ENCODE measurements around the gene TCF23. TPM values are rescaled to one million over a fixed set of nuclear protein-coding genes. Genes with fewer than 3 reads are reported as not detected.

TCF23 gene
- total RNA-seq, 1 experiment from 2014 or later: 0.03 TPM

DNA sequence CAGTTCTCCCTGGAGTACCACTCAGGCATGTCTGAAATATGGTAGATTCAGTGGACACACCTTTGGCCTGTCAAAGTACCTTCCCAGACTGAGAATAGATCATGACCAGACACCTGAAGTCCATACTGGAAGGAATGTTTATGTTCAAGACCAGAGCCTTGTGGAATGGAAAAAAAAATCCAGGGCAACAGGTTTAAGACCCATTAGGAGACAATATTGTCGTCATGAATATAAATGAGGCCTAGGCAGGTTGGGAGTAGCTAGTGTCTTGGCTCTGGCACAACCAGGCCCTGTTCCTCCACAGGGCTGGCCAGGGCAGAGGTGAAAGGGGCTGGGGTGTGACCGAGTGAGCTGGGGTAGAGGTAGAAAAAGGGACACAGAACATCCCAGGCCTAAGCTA is 49.8 kb downstream of the TCF23 start:
- BruUV-seq (replicated peaks): no TSS peak
- DNase-seq (ENCODE audit: low read depth, low spot score) (no peak), ATAC-seq (no peak)
- Histone ChIP-seq H3K9me3 (ENCODE audit: control insufficient read depth, insufficient read depth, low read depth, low read length) (no peaks in the 10 kb centered on the region), H3K27ac (ENCODE audit: low read length) (no peak overlapping the region), H3K4me3 (ENCODE audit: low read depth in 2 of 2, low read length in 2 of 2) (no peak overlapping the region), H3K27me3 (ENCODE audit: control insufficient read depth, insufficient read depth, low read length) (no peaks in the 10 kb centered on the region), H3K36me3 (ENCODE audit: control insufficient read depth, insufficient read depth, low read length) (no peaks in the 10 kb centered on the region; the same call in 1 of the 2 replicates), H3K4me1 (ENCODE audit: control insufficient read depth, insufficient read depth, low read length) (no peaks in the 10 kb centered on the region)
- TF ChIP-seq, protein P1, sequence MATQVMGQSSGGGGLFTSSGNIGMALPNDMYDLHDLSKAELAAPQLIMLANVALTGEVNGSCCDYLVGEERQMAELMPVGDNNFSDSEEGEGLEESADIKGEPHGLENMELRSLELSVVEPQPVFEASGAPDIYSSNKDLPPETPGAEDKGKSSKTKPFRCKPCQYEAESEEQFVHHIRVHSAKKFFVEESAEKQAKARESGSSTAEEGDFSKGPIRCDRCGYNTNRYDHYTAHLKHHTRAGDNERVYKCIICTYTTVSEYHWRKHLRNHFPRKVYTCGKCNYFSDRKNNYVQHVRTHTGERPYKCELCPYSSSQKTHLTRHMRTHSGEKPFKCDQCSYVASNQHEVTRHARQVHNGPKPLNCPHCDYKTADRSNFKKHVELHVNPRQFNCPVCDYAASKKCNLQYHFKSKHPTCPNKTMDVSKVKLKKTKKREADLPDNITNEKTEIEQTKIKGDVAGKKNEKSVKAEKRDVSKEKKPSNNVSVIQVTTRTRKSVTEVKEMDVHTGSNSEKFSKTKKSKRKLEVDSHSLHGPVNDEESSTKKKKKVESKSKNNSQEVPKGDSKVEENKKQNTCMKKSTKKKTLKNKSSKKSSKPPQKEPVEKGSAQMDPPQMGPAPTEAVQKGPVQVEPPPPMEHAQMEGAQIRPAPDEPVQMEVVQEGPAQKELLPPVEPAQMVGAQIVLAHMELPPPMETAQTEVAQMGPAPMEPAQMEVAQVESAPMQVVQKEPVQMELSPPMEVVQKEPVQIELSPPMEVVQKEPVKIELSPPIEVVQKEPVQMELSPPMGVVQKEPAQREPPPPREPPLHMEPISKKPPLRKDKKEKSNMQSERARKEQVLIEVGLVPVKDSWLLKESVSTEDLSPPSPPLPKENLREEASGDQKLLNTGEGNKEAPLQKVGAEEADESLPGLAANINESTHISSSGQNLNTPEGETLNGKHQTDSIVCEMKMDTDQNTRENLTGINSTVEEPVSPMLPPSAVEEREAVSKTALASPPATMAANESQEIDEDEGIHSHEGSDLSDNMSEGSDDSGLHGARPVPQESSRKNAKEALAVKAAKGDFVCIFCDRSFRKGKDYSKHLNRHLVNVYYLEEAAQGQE (IDR thresholded peaks at IDR 0.05; ENCODE audit: insufficient read depth in 1 of 2, low read depth in 2 of 2, low read length in 1 of 2): no peak
- no peak for TF ChIP-seq POLR2AphosphoS5 (IDR thresholded peaks at IDR 0.05; ENCODE audit: low read depth, low read length)
- in situ Hi-C loops (cut with HindIII; ENCODE audit: low pct_unique_long_range_greater_than_20kb, low sequenced_read_pairs) (no loop called here), intact Hi-C loops (cut with micrococcal nuclease; ENCODE audit: unreplicated experiment) (no loop called here)
- CTCF ChIA-PET: interaction anchor here (0.7 kb wide), 1 partner anchor 112 kb away, joined by 3 read pairs; the partner anchor contains the start of gene KHK
- POLR2A ChIA-PET: no interaction called here

GRCh38 chr2:27199241-27199640 is 50.4 kb downstream of the TCF23 start:
- H3K4me1 ChIP-seq (ENCODE audit: control insufficient read depth, insufficient read depth, low read length): no peaks in the 10 kb centered on the region
- in situ Hi-C loops (cut with HindIII; ENCODE audit: low pct_unique_long_range_greater_than_20kb, low sequenced_read_pairs) (no loop called here), intact Hi-C loops (cut with micrococcal nuclease; ENCODE audit: unreplicated experiment) (no loop called here)
- no peak overlapping the region for H3K4me3 ChIP-seq (ENCODE audit: low read depth in 2 of 2, low read length in 2 of 2)
- H3K27ac ChIP-seq (ENCODE audit: low read length): no peak overlapping the region
- BruUV-seq (replicated peaks): no TSS peak
- no peaks in the 10 kb centered on the region; the same call in 1 of the 2 replicates for H3K36me3 ChIP-seq (ENCODE audit: control insufficient read depth, insufficient read depth, low read length)
- DNase-seq (ENCODE audit: low read depth, low spot score) (no peak), ATAC-seq (no peak)
- ChIA-PET CTCF (interaction anchor here (0.6 to 0.7 kb wide), 2 partner anchors 66 to 112 kb away, joined by 3 read pairs; partner anchors contain the start of gene KHK), POLR2A (no interaction called here)
- TF ChIP-seq, protein P1 (IDR thresholded peaks at IDR 0.05; ENCODE audit: insufficient read depth in 1 of 2, low read depth in 2 of 2, low read length in 1 of 2): no peak
- TF ChIP-seq POLR2AphosphoS5 (IDR thresholded peaks at IDR 0.05; ENCODE audit: low read depth, low read length): no peak
- no peak for TF ChIP-seq TCF7L2 (IDR thresholded peaks at IDR 0.05; ENCODE audit: low read depth, low read length)
- TF ChIP-seq, protein P2, sequence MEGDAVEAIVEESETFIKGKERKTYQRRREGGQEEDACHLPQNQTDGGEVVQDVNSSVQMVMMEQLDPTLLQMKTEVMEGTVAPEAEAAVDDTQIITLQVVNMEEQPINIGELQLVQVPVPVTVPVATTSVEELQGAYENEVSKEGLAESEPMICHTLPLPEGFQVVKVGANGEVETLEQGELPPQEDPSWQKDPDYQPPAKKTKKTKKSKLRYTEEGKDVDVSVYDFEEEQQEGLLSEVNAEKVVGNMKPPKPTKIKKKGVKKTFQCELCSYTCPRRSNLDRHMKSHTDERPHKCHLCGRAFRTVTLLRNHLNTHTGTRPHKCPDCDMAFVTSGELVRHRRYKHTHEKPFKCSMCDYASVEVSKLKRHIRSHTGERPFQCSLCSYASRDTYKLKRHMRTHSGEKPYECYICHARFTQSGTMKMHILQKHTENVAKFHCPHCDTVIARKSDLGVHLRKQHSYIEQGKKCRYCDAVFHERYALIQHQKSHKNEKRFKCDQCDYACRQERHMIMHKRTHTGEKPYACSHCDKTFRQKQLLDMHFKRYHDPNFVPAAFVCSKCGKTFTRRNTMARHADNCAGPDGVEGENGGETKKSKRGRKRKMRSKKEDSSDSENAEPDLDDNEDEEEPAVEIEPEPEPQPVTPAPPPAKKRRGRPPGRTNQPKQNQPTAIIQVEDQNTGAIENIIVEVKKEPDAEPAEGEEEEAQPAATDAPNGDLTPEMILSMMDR (IDR thresholded peaks at IDR 0.05): no peak
- TF ChIP-seq SIN3A (IDR thresholded peaks at IDR 0.05; ENCODE audit: borderline replicate concordance, insufficient read depth, low read depth, low read length): no peak
- H3K27me3 ChIP-seq (ENCODE audit: control insufficient read depth, insufficient read depth, low read length): no peaks in the 10 kb centered on the region
- H3K9me3 ChIP-seq (ENCODE audit: control insufficient read depth, insufficient read depth, low read depth, low read length): no peaks in the 10 kb centered on the region
